WTC11 (cell line): Measurements from ENCODE around the gene FKBP10. TPM values are rescaled to one million over a fixed set of nuclear protein-coding genes. Genes with fewer than 3 reads are reported as not detected.

Experiments
- ATAC-seq: fragments of 200-7000 bp; cut with Tn5 transposase; 2 replicates; pipeline ENCODE4 v1.10.0; 2021; ENCODE audit warnings: mild to moderate bottlenecking, moderate library complexity
- CTCF ChIA-PET: fragments of 300-600 bp; sonication (Branson Sonifier 250); formaldehyde crosslinking; loops from one replicate; lab custom pipeline; 2021; ENCODE audit warnings: antibody characterized with exemption; lab: Charles Lee
- POLR2A ChIA-PET: fragments of 350-600 bp; sonication (Branson Sonifier 250); formaldehyde crosslinking; loops from one replicate; lab custom pipeline; 2021; ENCODE audit warnings: antibody characterized with exemption; lab: Charles Lee
- DNase-seq: peaks from one replicate; pipeline ENCODE4 v3.0.0; 2021; ENCODE audit warnings: low spot score
- H3K27ac Mint-ChIP-seq: 2 replicates; pipeline ENCODE4 v1.8.0; 2021; ENCODE audit warnings: mixed read lengths
- H3K27me3 Mint-ChIP-seq: 2 replicates; pipeline ENCODE4 v1.8.0; 2021; ENCODE audit warnings: low read depth, mild to moderate bottlenecking, moderate library complexity, mixed read lengths
- H3K36me3 Mint-ChIP-seq: 2 replicates; pipeline ENCODE4 v1.8.0; 2021; ENCODE audit warnings: mixed read lengths
- H3K4me1 Mint-ChIP-seq: 2 replicates; pipeline ENCODE4 v1.8.0; 2022; ENCODE audit warnings: mixed read lengths
- H3K4me3 Mint-ChIP-seq: 2 replicates; pipeline ENCODE4 v1.8.0; 2021; ENCODE audit warnings: mild to moderate bottlenecking, moderate library complexity, mixed read lengths
- H3K9me3 Mint-ChIP-seq: 2 replicates; pipeline ENCODE4 v1.8.0; 2021; ENCODE audit warnings: mixed read lengths
- ATF2 ChIP-seq: sonication (generic); formaldehyde crosslinking; IDR thresholded peaks from 2 replicates; pipeline ENCODE4 v1.8.1; 2022; ENCODE audit warnings: low read depth, missing genetic modification reagents, borderline replicate concordance
- ATF3 ChIP-seq: sonication (generic); formaldehyde crosslinking; conservative IDR thresholded peaks from 2 replicates; pipeline ENCODE4 v1.8.1; 2022; ENCODE audit warnings: mild to moderate bottlenecking, missing genetic modification reagents
- CDX4 ChIP-seq: fragments of 250-450 bp; sonication (Bioruptor Pico); IDR thresholded peaks from 2 replicates; pipeline ENCODE4 v1.9.0; 2021; ENCODE audit warnings: moderate library complexity, mild to moderate bottlenecking, inconsistent platforms, borderline replicate concordance
- ESRRA ChIP-seq: sonication (generic); formaldehyde crosslinking; IDR thresholded peaks from 2 replicates; pipeline ENCODE4 v1.8.1; 2022; ENCODE audit warnings: mild to moderate bottlenecking, missing genetic modification reagents, borderline replicate concordance
- FOXJ3 ChIP-seq: sonication (generic); formaldehyde crosslinking; IDR thresholded peaks from 2 replicates; pipeline ENCODE4 v1.9.0; 2021; ENCODE audit warnings: missing genetic modification reagents, mild to moderate bottlenecking, borderline replicate concordance
- FOXP1 ChIP-seq: sonication (generic); formaldehyde crosslinking; IDR thresholded peaks from 2 replicates; pipeline ENCODE4 v1.8.0; 2022; ENCODE audit warnings: missing genetic modification reagents, mild to moderate bottlenecking, moderate library complexity, borderline replicate concordance
- FOXP4 ChIP-seq: sonication (generic); formaldehyde crosslinking; IDR thresholded peaks from 2 replicates; pipeline ENCODE4 v1.8.0; 2022; ENCODE audit warnings: mild to moderate bottlenecking, missing genetic modification reagents
- MLX ChIP-seq: sonication (generic); formaldehyde crosslinking; IDR thresholded peaks from 2 replicates; pipeline ENCODE4 v1.8.1; 2023; ENCODE audit warnings: mild to moderate bottlenecking, missing genetic modification reagents, moderate library complexity
- NFE2L1 ChIP-seq: sonication (generic); formaldehyde crosslinking; IDR thresholded peaks from 2 replicates; pipeline ENCODE4 v1.8.1; 2023; ENCODE audit warnings: missing genetic modification reagents
- OVOL2 ChIP-seq: fragments of 250-450 bp; sonication (Bioruptor Pico); IDR thresholded peaks from 2 replicates; pipeline ENCODE4 v1.9.0; 2021; ENCODE audit warnings: mild to moderate bottlenecking, borderline replicate concordance
- SMAD3 ChIP-seq: sonication (generic); formaldehyde crosslinking; IDR thresholded peaks from 2 replicates; pipeline ENCODE4 v1.8.0; 2022; ENCODE audit warnings: missing genetic modification reagents, mild to moderate bottlenecking, borderline replicate concordance
- SOX15 ChIP-seq: fragments of 250-450 bp; sonication (Bioruptor Pico); IDR thresholded peaks from 2 replicates; pipeline ENCODE4 v1.9.0; 2021; ENCODE audit warnings: mild to moderate bottlenecking
- TEAD1 ChIP-seq: sonication (generic); formaldehyde crosslinking; IDR thresholded peaks from 2 replicates; pipeline ENCODE4 v1.8.0; 2022; ENCODE audit warnings: mild to moderate bottlenecking, missing genetic modification reagents
- TP53 ChIP-seq: sonication (generic); formaldehyde crosslinking; IDR thresholded peaks from 2 replicates; pipeline ENCODE4 v1.8.1; 2023; ENCODE audit warnings: mild to moderate bottlenecking, missing genetic modification reagents
- ZMAT4 ChIP-seq: fragments of 250-450 bp; sonication (Bioruptor Pico); IDR thresholded peaks from 2 replicates; pipeline ENCODE4 v1.9.0; 2021; ENCODE audit warnings: mild to moderate bottlenecking
- ZNF121 ChIP-seq: sonication (generic); formaldehyde crosslinking; IDR thresholded peaks from 2 replicates; pipeline ENCODE4 v1.8.0; 2023; ENCODE audit warnings: missing genetic modification reagents
- ZNF317 ChIP-seq: sonication (generic); formaldehyde crosslinking; IDR thresholded peaks from 2 replicates; pipeline ENCODE4 v1.8.1; 2023; ENCODE audit warnings: low read depth, mild to moderate bottlenecking, moderate library complexity, missing genetic modification reagents, borderline replicate concordance
- ZNF396 ChIP-seq: fragments of 250-450 bp; sonication (Bioruptor Pico); IDR thresholded peaks from 2 replicates; pipeline ENCODE4 v1.8.0; 2021; ENCODE audit warnings: mild to moderate bottlenecking, moderate library complexity, borderline replicate concordance
- ZNF532 ChIP-seq: fragments of 250-450 bp; sonication (Bioruptor Pico); IDR thresholded peaks from 2 replicates; pipeline ENCODE4 v1.9.0; 2021; ENCODE audit warnings: mild to moderate bottlenecking, borderline replicate concordance
- total RNA-seq: library from RNA; stranded (reverse); gene quantifications from 3 replicates; pipeline ENCODE4 v1.2.3, GENCODE V29; 2021

FKBP10 gene
- total RNA-seq, 1 experiment from 2014 or later: 243 TPM

- peak; percentile 26; the same call in 1 of the 2 replicates for TF ChIP-seq ZNF532
- no peak for TF ChIP-seq CDX4 (CRISPR knock-in tag)
- no peak for TF ChIP-seq FOXP1 (CRISPR knock-in tag)
- ATAC-seq (no peak), DNase-seq (no peak)
- Mint-ChIP-seq H3K27ac (peak overlapping the region; percentile 41; the same call in 1 of the 2 replicates), H3K4me1 (peaks cover 8% of the 10 kb centered on the region; the same call in 1 of the 2 replicates), H3K36me3 (peaks cover 24% of the 10 kb centered on the region), H3K27me3 (no peaks in the 10 kb centered on the region; the same call in 1 of the 2 replicates), H3K9me3 (no peaks in the 10 kb centered on the region), H3K4me3 (no peak overlapping the region)
- ChIA-PET CTCF (interaction anchor here (1.2 to 2.4 kb wide), 3 partner anchors 13 to 37 kb away, joined by 3 to 11 read pairs (median 6); partner anchors contain the start of gene JUP), POLR2A (interaction anchor here (0.6 kb wide), 1 partner anchor 86 kb away, joined by 3 read pairs; no protein-coding TSS in a partner anchor)
These were observed 10.8 kb downstream of the FKBP10 start for GRCh38 chr17:41823580-41823979.

GRCh38 chr17:41824086-41824485, 11.3 kb downstream of the FKBP10 start:
- CTCF ChIA-PET: interaction anchor here (1.2 to 2.4 kb wide), 2 partner anchors 18 to 38 kb away, joined by 3 to 11 read pairs; partner anchors contain the start of gene JUP
- POLR2A ChIA-PET: interaction anchor here (0.6 kb wide), 1 partner anchor 85 kb away, joined by 3 read pairs; no protein-coding TSS in a partner anchor
- Mint-ChIP-seq H3K9me3 (no peaks in the 10 kb centered on the region), H3K4me3 (no peak overlapping the region), H3K27me3 (no peaks in the 10 kb centered on the region; the same call in 1 of the 2 replicates), H3K36me3 (peaks cover 28% of the 10 kb centered on the region), H3K4me1 (peaks cover 7% of the 10 kb centered on the region; the same call in 1 of the 2 replicates), H3K27ac (no peak overlapping the region; the same call in 1 of the 2 replicates)
- ATAC-seq (no peak), DNase-seq (no peak)
- TF ChIP-seq ZNF317 (CRISPR knock-in tag) (no peak), TP53 (CRISPR knock-in tag) (no peak), SMAD3 (CRISPR knock-in tag) (no peak), OVOL2 (CRISPR knock-in tag) (no peak), FOXP4 (CRISPR knock-in tag) (no peak), MLX (CRISPR knock-in tag) (no peak), ATF3 (CRISPR knock-in tag) (no peak), ZNF532 (no peak), SOX15 (CRISPR knock-in tag) (no peak), FOXJ3 (CRISPR knock-in tag) (no peak), TEAD1 (CRISPR knock-in tag) (no peak), ZNF396 (CRISPR knock-in tag) (no peak), ZMAT4 (CRISPR knock-in tag) (no peak), ATF2 (no peak), NFE2L1 (CRISPR knock-in tag) (no peak), ESRRA (CRISPR knock-in tag) (no peak), ZNF121 (CRISPR knock-in tag) (no peak)
